NCI-H1694 (cell line): Measurements from ENCODE around the gene TPBGL.
A peak's percentile ranks its signal among the peaks of the same experiment; 100 is the strongest.
"Not testable (repeated sequence)": the region's sequence is repeated elsewhere in the genome, so short reads cannot be mapped to it uniquely, and the experiment has no call there.

Experiments
- DNase-seq: peaks from one replicate; lab custom pipeline; 2025; lab: John Stamatoyannopoulos, UW

Gene TPBGL

GRCh38 chr11:75272821-75273301 is 32.3 kb downstream of the TPBGL start:
- no peak for DNase-seq

DNA sequence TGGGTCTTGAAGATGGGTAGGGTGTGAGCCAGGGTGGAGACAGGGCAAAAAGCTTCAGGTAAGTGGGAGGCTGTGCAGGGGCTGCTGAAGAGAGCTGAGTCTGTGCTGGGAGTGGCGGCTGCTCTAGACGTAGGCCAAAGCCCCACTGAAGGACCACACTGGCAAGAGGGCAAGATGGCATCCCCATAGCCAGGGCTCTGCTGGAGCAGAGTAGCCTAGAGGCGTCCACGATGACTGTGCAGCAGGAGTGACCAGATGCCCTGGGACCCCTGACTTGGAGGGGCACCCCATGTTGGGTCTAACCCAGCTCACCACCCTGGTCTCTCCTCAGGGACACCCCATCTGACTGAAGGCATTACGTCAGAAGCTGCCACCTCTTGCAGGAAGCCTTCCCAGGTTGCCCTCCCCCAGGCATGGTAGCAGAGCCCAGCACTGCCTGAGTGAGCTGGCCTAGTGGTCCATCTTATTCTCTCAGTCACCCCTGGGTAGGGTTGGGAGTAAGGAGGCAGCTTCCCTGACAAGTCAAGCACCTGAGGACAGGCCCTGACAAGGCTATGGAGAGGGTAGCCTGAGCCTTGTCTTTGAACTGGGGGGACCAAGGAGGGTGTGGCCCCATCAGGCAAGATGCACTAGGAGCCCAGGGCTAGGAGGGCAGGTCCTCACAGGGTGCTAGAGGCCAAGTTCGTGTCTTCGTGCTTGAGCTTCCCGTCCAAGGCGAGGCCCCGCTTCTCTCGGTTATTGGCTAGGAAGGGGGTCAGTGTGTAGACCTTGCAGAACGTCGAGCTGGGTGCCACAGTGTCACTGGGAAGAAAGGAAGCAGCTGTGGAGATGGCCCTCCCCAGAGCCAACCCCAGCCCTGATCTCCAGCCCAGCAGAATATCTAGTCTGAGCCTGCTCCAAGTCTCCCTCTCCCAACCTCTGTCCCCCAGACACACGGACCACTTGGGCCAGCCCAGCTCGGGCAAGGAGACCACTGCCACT is 33.1 kb downstream of the TPBGL start:
- DNase-seq = no peak

DNA sequence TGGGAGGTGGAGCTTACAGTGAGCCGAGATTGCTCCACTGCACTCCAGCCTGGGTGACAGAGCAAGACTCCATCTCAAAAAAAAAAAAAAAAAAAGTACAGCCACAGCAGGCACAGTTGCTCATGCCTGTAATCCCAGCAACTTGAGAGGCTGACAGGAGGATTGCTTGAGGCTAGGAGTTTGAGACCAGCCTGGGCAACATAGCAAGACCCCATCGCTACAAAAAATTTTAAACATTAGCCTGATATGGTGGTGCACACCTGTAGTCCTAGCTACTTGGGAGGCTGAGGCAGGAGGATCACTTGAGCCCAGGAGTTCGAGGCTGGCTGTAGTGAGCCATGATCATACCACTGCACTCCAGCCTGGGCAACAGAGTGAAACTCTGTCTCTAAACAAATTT is 34.1 kb downstream of the TPBGL start:
- DNase-seq = not testable (repeated sequence)

GRCh38 chr11:75275581-75275980 is 35.0 kb downstream of the TPBGL start:
- DNase-seq = peak; percentile 3

- DNase-seq = no peak
These were observed 35.6 kb downstream of the TPBGL start for GRCh38 chr11:75276186-75276585.

DNA sequence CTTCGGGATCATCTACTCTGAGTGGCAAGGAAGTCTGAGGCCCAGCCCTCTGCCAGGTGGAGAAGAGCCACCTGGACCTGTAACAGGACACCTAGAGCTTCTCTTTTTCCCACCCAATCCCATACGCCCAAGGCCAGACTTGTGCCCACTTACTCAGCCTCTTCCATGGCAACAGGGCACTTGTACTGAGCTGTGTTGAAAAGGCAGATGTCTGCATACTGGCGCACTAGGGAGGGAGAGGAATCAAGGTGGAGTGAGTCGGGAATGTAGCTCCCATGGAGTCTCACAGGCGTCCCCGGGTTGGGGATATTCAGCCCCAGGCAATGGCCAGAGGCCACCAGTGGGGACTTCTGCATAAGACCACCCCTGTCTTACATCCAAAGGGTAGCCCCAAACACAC is 36.1 kb downstream of the TPBGL start:
- no peak for DNase-seq

DNA sequence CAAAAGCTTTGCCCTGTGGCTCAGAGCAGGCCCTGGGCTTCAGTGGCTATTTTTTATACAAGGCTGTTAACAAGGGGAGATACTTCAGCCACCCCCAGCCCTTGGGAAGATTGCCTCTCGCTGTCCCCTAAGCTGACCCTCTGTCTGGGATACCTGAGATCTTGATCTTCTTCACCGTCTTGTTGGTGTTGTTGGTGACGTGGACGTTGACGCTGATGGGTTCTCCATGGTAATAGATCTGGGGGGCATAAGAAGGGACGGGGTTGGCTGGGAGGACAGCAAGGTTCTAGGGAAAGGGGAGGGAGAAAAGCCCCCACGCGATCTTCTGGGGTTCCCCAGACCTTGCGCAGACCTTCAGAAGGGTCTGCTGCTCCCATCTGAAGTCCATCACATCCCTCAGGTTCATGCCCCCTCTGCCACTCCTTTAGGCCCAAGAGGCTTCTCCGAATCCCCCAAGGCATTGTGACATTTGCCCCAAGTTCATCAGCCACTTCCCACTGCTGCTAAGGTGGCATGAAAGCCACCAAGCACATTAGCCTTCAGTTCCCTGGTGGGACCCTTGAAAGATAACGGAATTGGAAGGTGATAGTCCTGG is 36.7 kb downstream of the TPBGL start:
- DNase-seq = no peak

DNA sequence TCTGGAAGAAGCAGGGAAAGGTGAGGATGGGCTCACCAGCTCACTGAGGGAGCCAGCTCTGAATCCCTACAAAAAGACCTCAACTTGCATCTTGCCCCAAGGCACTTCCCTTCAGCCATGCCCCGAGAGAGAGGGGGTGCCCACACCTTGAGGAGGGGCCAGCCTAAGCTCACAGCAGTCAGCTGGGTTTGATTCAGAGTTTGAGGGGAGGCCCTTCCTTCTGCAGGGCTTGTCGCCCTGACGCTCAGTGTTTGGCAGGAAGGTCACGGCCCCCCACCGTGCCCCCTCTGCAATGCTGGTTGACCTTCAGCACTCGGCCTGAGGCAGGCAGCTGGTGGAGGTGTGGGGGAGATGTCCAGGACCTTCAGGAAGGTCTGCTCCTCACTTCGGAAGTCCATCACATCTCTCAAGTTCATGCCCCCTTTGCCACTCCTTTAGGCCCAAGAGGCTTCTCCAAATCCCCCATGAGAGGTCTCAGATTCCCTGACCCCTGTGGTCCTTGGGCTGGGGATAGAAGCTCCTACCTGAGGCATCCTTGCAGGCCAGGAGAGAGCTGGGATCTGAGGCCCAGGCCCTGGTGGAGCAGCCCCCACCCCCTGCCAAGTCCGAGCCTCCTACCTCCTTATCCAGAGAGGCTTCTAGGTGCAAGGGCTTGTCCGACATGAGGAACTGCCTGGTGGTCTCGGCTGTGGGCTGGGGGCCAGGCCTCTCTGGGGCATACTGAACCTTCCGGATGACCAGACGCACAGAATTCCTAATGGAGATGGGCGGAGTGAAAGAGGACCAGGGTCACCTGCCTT is 37.6 kb downstream of the TPBGL start:
- no peak for DNase-seq

DNA sequence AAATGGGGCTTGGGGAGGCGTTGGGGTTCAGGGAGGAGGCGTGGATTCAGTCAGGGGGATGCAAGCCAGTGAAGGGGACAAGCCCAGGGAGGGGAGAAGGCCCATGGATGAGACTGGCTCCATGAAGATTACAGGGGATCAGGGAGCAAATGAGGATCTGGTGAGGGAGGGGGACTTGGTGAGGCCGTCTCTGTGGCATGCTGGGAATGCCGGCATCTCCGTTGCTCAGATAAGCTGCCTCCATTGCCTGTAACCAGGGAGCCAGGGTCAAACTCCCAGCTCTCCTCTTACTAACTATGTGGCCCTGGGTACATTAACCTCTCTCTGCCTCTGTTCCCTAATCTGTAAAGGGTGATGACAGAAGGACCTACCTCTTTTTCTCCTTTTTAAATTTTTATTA is 38.7 kb downstream of the TPBGL start:
- DNase-seq = no peak

DNA sequence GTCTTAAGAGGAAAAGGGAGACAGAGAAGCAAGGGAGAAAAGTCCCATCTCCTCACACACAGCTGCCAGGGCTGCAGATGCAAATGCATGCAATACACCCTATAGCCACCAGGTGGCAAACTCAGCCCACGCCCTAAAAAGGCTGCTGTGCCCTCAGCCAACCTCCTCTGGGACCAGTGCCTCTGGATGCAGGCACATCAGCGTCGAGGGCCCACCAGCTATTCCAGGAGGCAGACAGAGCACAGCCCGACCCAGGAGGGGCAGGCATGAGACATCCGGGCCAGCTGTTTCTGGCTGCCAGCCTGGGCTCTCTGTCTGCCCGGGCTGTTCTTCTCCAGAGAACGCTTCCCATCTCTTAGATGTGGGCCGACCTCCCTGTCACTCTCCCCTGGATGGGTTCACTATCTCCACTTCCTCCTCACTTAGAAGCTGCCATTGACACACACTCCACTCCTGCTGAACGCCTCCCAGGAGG is 39.7 kb downstream of the TPBGL start:
- DNase-seq = peak; percentile 88

GRCh38 chr11:75280770-75281468 is 40.3 kb downstream of the TPBGL start:
- DNase-seq = no peak

GRCh38 chr11:75281469-75282095 is 41.0 kb downstream of the TPBGL start:
- DNase-seq = no peak

DNA sequence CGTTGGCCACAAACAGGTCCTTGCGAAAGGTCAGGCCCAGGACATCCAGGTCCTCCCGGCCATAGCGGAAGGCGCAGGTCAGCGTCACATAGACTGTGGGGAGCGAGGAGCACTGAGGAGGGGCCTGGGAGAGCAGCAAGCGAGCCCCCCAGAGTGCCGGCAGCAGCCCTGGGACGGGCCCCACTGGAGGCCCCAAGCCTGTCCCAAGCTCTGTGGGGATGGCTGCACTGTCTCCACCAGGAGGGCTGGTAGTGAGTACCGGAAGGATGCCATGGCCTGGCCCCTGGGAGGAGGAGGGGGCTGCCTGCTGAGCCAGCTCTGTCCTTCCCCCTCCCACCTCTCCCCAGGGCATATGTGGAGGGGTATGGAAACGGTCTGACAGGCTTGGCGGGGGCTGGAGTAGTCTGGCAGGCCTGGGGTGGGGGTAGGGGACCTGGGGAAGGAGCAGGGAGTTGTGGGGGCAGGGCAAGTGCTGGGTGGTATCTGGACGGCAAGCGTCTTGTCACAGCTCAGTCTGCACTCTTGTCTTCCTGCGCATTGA is 42.9 kb downstream of the TPBGL start:
- DNase-seq = no peak

- no peak for DNase-seq
These were observed 45.3 kb downstream of the TPBGL start for GRCh38 chr11:75285776-75286360.

- DNase-seq = no peak
These were observed 46.4 kb downstream of the TPBGL start for GRCh38 chr11:75286826-75287465.

GRCh38 chr11:75287579-75287978 is 47.0 kb downstream of the TPBGL start:
- no peak for DNase-seq

- no peak for DNase-seq
These were observed 48.9 kb downstream of the TPBGL start for GRCh38 chr11:75289511-75289760.

- no peak for DNase-seq
These were observed 49.3 kb downstream of the TPBGL start for GRCh38 chr11:75289919-75290318.

GRCh38 chr11:75291741-75292140 is 51.2 kb downstream of the TPBGL start:
- DNase-seq = no peak

DNA sequence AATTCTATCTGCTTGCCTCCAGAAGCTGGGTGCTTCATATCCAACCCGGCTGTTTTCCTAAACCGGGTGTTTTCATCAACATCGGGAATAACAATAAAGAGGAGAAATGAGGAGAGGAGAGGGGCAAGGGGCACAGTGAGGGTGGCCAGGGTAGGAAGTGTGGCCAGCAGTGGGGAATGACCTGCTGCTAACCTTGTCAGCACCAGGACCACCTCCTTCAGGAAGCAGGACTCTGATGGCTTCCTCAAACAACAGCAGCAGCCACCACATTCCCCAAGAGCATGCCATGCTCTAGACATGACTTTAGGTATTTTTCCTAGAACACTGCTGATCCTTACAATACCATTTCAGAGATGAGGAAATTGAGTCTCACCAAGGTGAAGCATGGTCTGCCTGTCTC is 52.4 kb downstream of the TPBGL start:
- no peak for DNase-seq
